GM06990 (cell line): ENCODE measurements around the gene FUS.
"Not testable (repeated sequence)": the region's sequence is repeated elsewhere in the genome, so short reads cannot be mapped to it uniquely, and the experiment has no call there.

ENCODE experiments used
- DNase-seq: peaks from one replicate; pipeline ENCODE4 v3.0.0-alpha.2; 2011; ENCODE audit not compliant: insufficient read length; ENCODE audit errors: extremely low read depth
- H3K27me3 ChIP-seq: replicated peaks from 2 replicates; pipeline ENCODE4 v1.6.0; 2011; ENCODE audit warnings: low read length; ENCODE audit not compliant: control insufficient read depth, insufficient read depth
- H3K36me3 ChIP-seq: 2 replicates; pipeline ENCODE4 v1.5.1; 2011; ENCODE audit warnings: low read length; ENCODE audit not compliant: control insufficient read depth, insufficient read depth
- H3K4me3 ChIP-seq: replicated peaks from 2 replicates; pipeline ENCODE4 v1.5.1; 2011; ENCODE audit warnings: low read depth, mild to moderate bottlenecking, control low read depth, low read length
- TF ChIP-seq, protein P1 (sequence below): IDR thresholded peaks from 2 replicates; pipeline ENCODE4 v1.5.1; 2011; ENCODE audit warnings: low read length, control low read depth, mild to moderate bottlenecking, inconsistent platforms; ENCODE audit not compliant: insufficient read depth, poor library complexity, severe bottlenecking

Gene FUS

DNA sequence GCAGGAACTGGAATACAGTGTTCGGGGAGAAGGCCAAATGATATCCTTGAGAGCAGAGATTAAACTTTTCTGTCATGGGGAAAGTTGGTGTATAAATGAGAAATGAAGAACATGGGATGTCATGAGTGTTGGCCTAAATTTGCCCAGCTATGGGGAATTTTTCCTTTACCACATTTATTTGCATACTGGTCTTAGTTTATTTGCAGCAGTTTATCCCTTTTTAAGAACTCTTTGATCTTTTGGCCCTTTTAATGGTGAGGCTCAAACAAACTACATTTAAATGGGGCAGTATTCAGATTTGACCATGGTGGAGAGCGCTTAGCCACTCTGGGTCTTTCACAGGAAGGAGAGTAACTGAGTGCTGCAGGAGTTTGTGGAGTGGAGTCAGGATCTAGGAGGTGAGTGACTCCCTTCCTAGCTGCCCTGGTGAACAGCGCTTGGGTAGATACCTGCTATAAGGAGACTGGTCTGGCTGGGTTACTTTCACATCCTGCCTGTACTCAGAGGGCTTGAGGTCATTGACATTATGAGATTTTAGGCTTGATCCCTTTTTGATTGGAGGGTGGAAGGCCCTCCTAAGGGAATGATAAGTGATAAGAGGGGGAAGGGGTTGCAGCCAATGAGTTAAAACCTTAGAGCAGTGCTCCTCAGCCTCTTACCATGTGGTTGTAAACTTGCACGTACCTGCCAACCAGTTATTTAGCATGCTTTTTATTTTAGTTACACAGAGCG is 11.9 kb downstream of the FUS start:
- peaks cover 54% of the 10 kb centered on the region for H3K36me3 ChIP-seq
- TF ChIP-seq, protein P1, sequence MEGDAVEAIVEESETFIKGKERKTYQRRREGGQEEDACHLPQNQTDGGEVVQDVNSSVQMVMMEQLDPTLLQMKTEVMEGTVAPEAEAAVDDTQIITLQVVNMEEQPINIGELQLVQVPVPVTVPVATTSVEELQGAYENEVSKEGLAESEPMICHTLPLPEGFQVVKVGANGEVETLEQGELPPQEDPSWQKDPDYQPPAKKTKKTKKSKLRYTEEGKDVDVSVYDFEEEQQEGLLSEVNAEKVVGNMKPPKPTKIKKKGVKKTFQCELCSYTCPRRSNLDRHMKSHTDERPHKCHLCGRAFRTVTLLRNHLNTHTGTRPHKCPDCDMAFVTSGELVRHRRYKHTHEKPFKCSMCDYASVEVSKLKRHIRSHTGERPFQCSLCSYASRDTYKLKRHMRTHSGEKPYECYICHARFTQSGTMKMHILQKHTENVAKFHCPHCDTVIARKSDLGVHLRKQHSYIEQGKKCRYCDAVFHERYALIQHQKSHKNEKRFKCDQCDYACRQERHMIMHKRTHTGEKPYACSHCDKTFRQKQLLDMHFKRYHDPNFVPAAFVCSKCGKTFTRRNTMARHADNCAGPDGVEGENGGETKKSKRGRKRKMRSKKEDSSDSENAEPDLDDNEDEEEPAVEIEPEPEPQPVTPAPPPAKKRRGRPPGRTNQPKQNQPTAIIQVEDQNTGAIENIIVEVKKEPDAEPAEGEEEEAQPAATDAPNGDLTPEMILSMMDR: no peak
- H3K4me3 ChIP-seq: no peak overlapping the region
- no peaks in the 10 kb centered on the region for H3K27me3 ChIP-seq
- DNase-seq: no peak

DNA sequence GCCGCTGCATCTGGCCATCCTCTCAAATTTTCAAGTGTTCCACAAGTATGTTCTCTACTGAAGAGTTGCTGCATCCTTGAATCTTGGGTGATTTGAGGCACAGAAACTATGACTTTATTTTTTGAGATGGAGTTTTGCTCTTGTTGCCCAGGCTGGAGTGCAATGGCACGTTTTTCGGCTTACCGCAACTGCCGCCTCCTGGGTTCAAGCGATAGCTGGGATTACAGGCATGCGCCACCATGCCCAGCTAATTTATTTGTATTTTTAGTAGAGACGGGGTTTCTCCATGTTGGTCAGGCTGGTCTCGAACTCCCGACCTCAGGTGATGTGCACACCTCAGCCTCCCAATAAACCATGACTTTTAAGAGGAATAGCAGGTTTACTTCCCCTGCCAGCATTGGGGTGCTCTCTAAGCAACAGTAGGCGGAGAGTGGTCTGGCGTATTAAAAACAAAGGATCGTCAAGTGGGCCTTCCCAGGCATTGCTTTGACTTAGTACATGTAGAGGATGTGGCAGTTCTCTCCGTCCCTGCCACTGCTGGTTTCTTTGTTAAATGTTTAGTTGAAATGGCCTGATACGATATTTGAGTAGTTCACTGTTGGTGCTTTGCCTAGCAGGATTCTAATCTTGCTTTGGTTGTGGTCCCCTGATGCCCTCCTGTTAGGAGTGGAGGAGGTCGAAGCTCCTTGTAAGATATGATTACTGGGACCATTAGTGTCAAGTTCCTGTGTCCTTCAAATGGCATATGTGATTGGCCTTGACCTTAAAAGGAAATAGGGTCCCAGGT is 13.1 kb downstream of the FUS start:
- Histone ChIP-seq H3K36me3 (peaks cover 46% of the 10 kb centered on the region), H3K27me3 (no peaks in the 10 kb centered on the region), H3K4me3 (no peak overlapping the region)
- TF ChIP-seq, protein P1: no peak
- no peak for DNase-seq

GRCh38 chr16:31193874-31194273 is 13.9 kb downstream of the FUS start:
- Histone ChIP-seq H3K27me3 (no peaks in the 10 kb centered on the region), H3K4me3 (no peak overlapping the region), H3K36me3 (peaks cover 41% of the 10 kb centered on the region)
- DNase-seq: no peak
- TF ChIP-seq, protein P1: no peak

DNA sequence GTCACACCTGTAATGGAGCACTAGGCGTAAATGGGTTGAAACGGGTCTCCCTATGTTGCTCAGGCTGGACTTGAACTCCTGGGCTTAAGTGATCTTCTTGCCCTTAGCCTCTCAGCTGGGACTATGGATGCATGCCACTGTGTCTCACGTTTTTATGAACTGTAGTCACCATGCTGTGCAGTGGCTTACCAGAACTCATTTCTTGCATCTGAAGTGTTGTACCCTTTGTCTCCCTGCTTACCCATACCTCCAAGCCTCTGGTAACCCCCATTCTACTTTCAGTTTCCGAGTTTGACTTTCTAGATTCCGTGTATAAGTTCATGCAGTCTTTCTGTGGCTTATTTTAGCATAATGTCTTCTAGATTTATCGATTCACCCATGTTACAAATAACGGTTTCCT is 15.0 kb downstream of the FUS start:
- no peak overlapping the region for H3K4me3 ChIP-seq
- no peaks in the 10 kb centered on the region for H3K27me3 ChIP-seq
- H3K36me3 ChIP-seq: peaks cover 40% of the 10 kb centered on the region
- TF ChIP-seq, protein P1: no peak
- no peak for DNase-seq

DNA sequence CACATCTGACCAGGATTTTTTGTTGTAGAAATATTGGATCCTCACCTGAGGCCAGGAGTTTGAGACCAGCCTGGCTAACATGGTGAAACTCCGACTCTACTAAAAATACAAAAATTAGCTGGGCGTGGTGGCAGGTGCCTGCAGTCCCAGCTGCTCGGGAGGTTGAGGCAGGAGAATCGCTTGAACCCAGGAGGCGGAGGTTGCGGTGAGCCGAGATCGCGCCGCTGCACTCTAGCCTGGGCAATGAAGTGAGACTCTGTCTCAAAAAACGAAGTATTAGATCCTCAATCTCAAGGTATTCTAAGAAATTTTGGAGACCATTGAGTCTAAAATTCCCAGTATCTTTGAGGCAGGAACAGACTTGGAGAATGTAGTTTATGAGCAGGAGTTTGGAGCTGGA is 15.9 kb downstream of the FUS start:
- H3K4me3 ChIP-seq, DNase-seq, H3K27me3 ChIP-seq: not testable (repeated sequence)
- H3K36me3 ChIP-seq: peaks cover 34% of the 10 kb centered on the region

DNA sequence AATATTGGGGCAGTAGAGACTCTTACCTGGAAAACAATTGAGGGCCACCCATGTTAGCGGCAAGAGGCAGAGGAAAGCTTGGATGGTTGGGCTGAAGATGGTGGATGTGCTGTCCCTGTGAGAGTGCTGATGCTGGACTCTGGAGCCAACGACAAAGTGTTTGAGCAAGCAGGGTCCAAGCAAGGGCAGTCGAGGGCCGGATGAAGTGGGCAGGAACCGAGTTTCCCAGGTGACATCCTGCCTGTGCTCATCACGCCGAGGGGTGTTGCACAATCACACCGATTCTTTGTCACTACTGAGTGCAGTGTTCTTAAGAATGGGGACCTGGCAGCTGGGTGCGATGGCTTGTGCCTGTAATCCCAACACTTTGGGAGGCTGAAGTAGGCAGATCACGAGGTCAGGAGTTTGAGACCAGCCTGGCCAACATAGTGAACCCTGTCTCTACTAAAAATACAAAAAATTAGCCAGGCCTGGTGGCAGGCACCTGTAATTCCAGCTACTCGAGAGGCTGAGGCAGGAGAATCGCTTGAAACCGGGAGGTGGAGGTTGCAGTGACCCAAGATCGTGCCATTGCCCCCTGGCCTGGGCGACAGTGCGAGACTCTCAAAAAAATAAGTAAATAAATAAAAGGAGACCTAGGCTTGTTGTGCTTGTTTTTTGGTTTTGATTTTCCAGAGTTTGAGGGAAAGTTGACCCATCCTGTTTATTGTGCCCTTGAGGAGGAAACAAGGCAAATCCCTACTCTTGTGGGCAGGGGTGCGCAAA is 16.6 kb downstream of the FUS start:
- Histone ChIP-seq H3K4me3 (no peak overlapping the region), H3K27me3 (no peaks in the 10 kb centered on the region), H3K36me3 (peaks cover 32% of the 10 kb centered on the region)
- no peak for DNase-seq
- TF ChIP-seq, protein P1: no peak
